ENCODE measurements around the gene LDAF1.

The LDAF1 gene

DNA sequence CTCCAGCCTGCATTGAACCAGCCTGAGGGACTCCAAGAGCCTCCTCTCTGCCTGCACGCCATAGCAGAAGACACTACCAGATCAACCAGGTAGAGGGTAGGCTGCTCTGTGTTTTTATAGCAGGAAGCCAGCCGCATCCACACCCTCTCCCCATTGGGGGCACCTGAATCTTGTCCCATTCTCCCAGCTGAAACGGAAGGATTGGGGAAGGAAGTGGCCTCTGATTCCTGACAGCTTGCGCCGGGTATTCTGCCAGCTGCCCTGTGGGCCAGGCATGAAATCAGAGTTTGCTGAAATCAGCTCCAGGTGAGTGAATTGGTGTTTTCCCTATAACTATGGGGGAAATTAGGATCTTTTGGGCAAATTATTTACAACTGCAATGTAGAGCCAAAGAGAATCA lies 53.0 kb downstream of the LDAF1 start, which contains the start of gene ZP2:
ZP2 (minus strand) TSS at position 89 of the 400 bp plus-strand sequence; CDS start at position 62, 27 bp downstream.
- no peak within 1 kb of the TSS for H3K27ac Mint-ChIP-seq (ENCODE audit: low read depth)
- no peak for ATAC-seq (replicated peaks; ENCODE audit: extremely low read depth, poor library complexity, severe bottlenecking)
- H3K9me3 Mint-ChIP-seq: no peaks in the 10 kb centered on the region
- H3K36me3 Mint-ChIP-seq (ENCODE audit: insufficient read depth): no peaks in the 10 kb centered on the region
- no peaks in the 10 kb centered on the region for H3K4me1 Mint-ChIP-seq
- H3K27me3 Mint-ChIP-seq: peaks cover 25% of the 10 kb centered on the region
- no peak for DNase-seq (ENCODE audit: low spot score in 2 of 2)
- no peak within 1 kb of the TSS for H3K4me3 Mint-ChIP-seq

DNA sequence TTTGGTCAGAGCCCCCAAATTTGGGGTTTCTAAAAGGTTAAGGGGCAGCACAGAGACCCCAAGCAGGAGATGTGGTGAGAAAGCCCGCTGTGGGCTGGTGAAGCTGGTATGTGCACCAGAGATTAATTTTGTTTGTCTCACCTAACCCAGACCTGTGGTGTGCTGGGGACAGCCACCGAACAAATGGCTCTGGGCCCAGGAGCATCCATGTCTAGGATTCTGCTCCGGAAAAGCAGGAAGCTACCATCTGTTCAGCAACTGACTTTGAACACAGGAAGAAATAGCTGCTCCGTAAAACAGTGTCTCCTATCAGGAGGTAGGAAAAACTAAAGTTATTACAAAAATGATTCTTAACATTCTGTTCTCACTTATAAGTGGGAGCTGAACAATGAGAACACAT lies 55.6 kb downstream of the LDAF1 start:
- H3K36me3 Mint-ChIP-seq (ENCODE audit: insufficient read depth): no peaks in the 10 kb centered on the region
- no peaks in the 10 kb centered on the region for H3K9me3 Mint-ChIP-seq
- H3K4me1 Mint-ChIP-seq: no peaks in the 10 kb centered on the region
- no peak for DNase-seq (ENCODE audit: low spot score in 2 of 2)
- no peak overlapping the region for H3K27ac Mint-ChIP-seq (ENCODE audit: low read depth)
- no peak for ATAC-seq (replicated peaks; ENCODE audit: extremely low read depth, poor library complexity, severe bottlenecking)
- H3K4me3 Mint-ChIP-seq: no peak overlapping the region
- H3K27me3 Mint-ChIP-seq: peaks cover 33% of the 10 kb centered on the region

DNA sequence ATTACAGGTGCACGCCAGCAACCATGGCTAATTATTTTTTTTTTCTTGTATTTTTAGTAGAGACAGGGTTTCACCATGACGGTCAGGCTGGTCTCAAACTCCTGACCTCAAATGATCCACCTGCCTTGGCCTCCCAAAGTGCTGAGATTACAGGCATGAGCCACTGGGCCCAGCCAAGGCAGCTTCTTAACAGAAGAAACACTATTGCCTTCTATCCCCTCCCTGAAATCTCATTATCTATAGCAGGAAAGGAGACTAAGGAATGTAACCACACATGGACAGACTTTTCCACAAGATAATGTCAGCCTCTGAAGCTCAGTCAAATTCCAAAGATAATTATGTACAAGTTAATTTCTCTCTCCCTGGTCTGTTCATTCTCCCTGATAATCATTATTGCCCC lies 58.6 kb downstream of the LDAF1 start:
- H3K36me3 Mint-ChIP-seq (ENCODE audit: insufficient read depth): no peaks in the 10 kb centered on the region
- ATAC-seq (replicated peaks; ENCODE audit: extremely low read depth, poor library complexity, severe bottlenecking) (no peak), DNase-seq (ENCODE audit: low spot score in 2 of 2) (no peak)
- no peak overlapping the region for H3K4me3 Mint-ChIP-seq
- H3K27ac Mint-ChIP-seq (ENCODE audit: low read depth): no peak overlapping the region
- no peaks in the 10 kb centered on the region for H3K4me1 Mint-ChIP-seq
- H3K27me3 Mint-ChIP-seq: peaks cover 43% of the 10 kb centered on the region
- no peaks in the 10 kb centered on the region for H3K9me3 Mint-ChIP-seq

GRCh38 chr16:21218153-21218552 lies 59.7 kb downstream of the LDAF1 start:
- no peaks in the 10 kb centered on the region for H3K4me1 Mint-ChIP-seq
- peaks cover 51% of the 10 kb centered on the region for H3K27me3 Mint-ChIP-seq
- no peaks in the 10 kb centered on the region for H3K36me3 Mint-ChIP-seq (ENCODE audit: insufficient read depth)
- no peak overlapping the region for H3K4me3 Mint-ChIP-seq
- ATAC-seq (replicated peaks; ENCODE audit: extremely low read depth, poor library complexity, severe bottlenecking) (no peak), DNase-seq (ENCODE audit: low spot score in 2 of 2) (no peak)
- no peak overlapping the region for H3K27ac Mint-ChIP-seq (ENCODE audit: low read depth)
- H3K9me3 Mint-ChIP-seq: no peaks in the 10 kb centered on the region

GRCh38 chr16:21219551-21219950 lies 61.1 kb downstream of the LDAF1 start:
- ATAC-seq (replicated peaks; ENCODE audit: extremely low read depth, poor library complexity, severe bottlenecking) (no peak), DNase-seq (ENCODE audit: low spot score in 2 of 2) (no peak)
- Mint-ChIP-seq H3K27me3 (peaks cover 53% of the 10 kb centered on the region), H3K27ac (ENCODE audit: low read depth) (no peak overlapping the region), H3K4me3 (no peak overlapping the region), H3K9me3 (no peaks in the 10 kb centered on the region), H3K36me3 (ENCODE audit: insufficient read depth) (no peaks in the 10 kb centered on the region), H3K4me1 (no peaks in the 10 kb centered on the region)

GRCh38 chr16:21222495-21223337 lies 64.2 kb downstream of the LDAF1 start:
- H3K4me3 Mint-ChIP-seq: no peak overlapping the region
- DNase-seq (ENCODE audit: low spot score in 2 of 2) (no peak), ATAC-seq (replicated peaks; ENCODE audit: extremely low read depth, poor library complexity, severe bottlenecking) (no peak)
- H3K4me1 Mint-ChIP-seq: no peaks in the 10 kb centered on the region
- H3K27me3 Mint-ChIP-seq: peaks cover 72% of the 10 kb centered on the region
- no peaks in the 10 kb centered on the region for H3K9me3 Mint-ChIP-seq
- no peaks in the 10 kb centered on the region for H3K36me3 Mint-ChIP-seq (ENCODE audit: insufficient read depth)
- H3K27ac Mint-ChIP-seq (ENCODE audit: low read depth): no peak overlapping the region

DNA sequence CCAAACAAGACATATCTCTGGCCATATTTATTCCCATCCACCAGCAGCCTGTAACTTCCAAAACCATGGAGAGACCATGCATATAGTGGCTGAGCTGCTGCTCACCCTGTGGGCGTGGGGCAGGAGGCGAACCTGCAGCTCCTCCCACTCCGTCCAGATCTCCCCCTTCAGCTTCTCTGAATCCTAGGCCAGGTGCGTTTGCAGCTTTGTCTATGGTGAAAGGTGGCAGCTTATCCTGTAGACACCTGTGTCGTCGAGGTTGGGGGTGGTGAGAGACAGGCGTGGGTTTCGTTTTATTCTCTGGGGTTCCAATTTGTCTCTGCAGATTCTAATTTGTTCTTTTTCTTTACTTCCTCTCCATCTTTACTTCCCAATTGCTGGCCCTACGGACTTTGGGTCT lies 65.3 kb downstream of the LDAF1 start:
- H3K36me3 Mint-ChIP-seq (ENCODE audit: insufficient read depth): no peaks in the 10 kb centered on the region
- no peak overlapping the region for H3K4me3 Mint-ChIP-seq
- ATAC-seq (replicated peaks; ENCODE audit: extremely low read depth, poor library complexity, severe bottlenecking) (no peak), DNase-seq (ENCODE audit: low spot score in 2 of 2) (no peak)
- no peaks in the 10 kb centered on the region for H3K9me3 Mint-ChIP-seq
- peaks cover 76% of the 10 kb centered on the region for H3K27me3 Mint-ChIP-seq
- H3K4me1 Mint-ChIP-seq: no peaks in the 10 kb centered on the region
- H3K27ac Mint-ChIP-seq (ENCODE audit: low read depth): no peak overlapping the region

GRCh38 chr16:21224800-21225199 lies 66.3 kb downstream of the LDAF1 start:
- Mint-ChIP-seq H3K36me3 (ENCODE audit: insufficient read depth) (no peaks in the 10 kb centered on the region), H3K9me3 (no peaks in the 10 kb centered on the region), H3K4me1 (no peaks in the 10 kb centered on the region), H3K27me3 (peaks cover 86% of the 10 kb centered on the region), H3K27ac (ENCODE audit: low read depth) (no peak overlapping the region), H3K4me3 (no peak overlapping the region)
- DNase-seq (ENCODE audit: low spot score in 2 of 2) (no peak), ATAC-seq (replicated peaks; ENCODE audit: extremely low read depth, poor library complexity, severe bottlenecking) (no peak)

- Mint-ChIP-seq H3K27ac (ENCODE audit: low read depth) (no peak overlapping the region), H3K36me3 (ENCODE audit: insufficient read depth) (no peaks in the 10 kb centered on the region), H3K27me3 (peaks cover 86% of the 10 kb centered on the region), H3K9me3 (no peaks in the 10 kb centered on the region), H3K4me3 (no peak overlapping the region), H3K4me1 (no peaks in the 10 kb centered on the region)
- no peak for ATAC-seq (replicated peaks; ENCODE audit: extremely low read depth, poor library complexity, severe bottlenecking)
- DNase-seq (ENCODE audit: low spot score in 2 of 2): no peak
These were observed 68.3 kb downstream of the LDAF1 start for GRCh38 chr16:21226749-21227148.

GRCh38 chr16:21227866-21228265 lies 69.4 kb downstream of the LDAF1 start:
- Mint-ChIP-seq H3K36me3 (ENCODE audit: insufficient read depth) (no peaks in the 10 kb centered on the region), H3K27ac (ENCODE audit: low read depth) (no peak overlapping the region), H3K27me3 (peaks cover 85% of the 10 kb centered on the region), H3K4me3 (no peak overlapping the region), H3K9me3 (no peaks in the 10 kb centered on the region), H3K4me1 (no peaks in the 10 kb centered on the region)
- no peak for DNase-seq (ENCODE audit: low spot score in 2 of 2)
- no peak for ATAC-seq (replicated peaks; ENCODE audit: extremely low read depth, poor library complexity, severe bottlenecking)

DNA sequence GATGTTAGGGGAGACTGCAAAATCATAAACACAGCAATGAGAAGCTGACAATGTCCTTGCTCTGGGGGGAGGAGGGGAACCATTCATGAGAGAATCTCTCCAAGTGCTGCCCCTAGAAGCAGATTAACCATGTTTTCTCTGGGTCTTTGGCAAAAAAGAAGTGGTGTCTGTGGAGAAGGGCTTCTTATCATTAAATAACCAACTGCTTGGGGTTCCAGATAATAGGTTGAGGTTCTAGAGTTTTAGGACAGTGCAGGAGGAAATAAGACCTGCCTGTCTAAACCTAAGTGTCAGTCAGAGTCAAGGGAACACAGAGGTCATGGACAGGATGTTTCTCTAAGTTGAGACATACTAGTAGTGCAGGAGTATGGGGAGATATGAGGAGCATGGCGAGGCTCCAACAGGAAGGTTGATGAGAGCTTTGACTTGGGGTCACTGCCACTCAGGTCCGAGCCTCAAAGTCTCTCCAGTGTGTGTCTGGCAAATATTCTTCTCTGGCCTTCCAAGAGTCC lies 69.9 kb downstream of the LDAF1 start:
- ATAC-seq (replicated peaks; ENCODE audit: extremely low read depth, poor library complexity, severe bottlenecking): no peak

More for the DNA sequence above, 69.9 kb downstream of the LDAF1 start:
- no peaks in the 10 kb centered on the region for H3K4me1 Mint-ChIP-seq
- H3K27ac Mint-ChIP-seq (ENCODE audit: low read depth): no peak overlapping the region
- no peak for DNase-seq (ENCODE audit: low spot score in 2 of 2)
- H3K27me3 Mint-ChIP-seq: peaks cover 80% of the 10 kb centered on the region
- H3K36me3 Mint-ChIP-seq (ENCODE audit: insufficient read depth): no peaks in the 10 kb centered on the region
- H3K9me3 Mint-ChIP-seq: no peaks in the 10 kb centered on the region
- no peak overlapping the region for H3K4me3 Mint-ChIP-seq
